H1 (cell line): ENCODE data around the gene OR14I1. TPM values are rescaled to one million over a fixed set of nuclear protein-coding genes. Genes with fewer than 3 reads are reported as not detected.

Experiments used
- CTCF ChIA-PET: fragments of 300-600 bp; sonication (Branson Sonifier 250); formaldehyde crosslinking; loops from one replicate; lab custom pipeline; 2021; ENCODE audit not compliant: partially characterized antibody; lab: Charles Lee
- POLR2A ChIA-PET: fragments of 300-600 bp; sonication (Branson Sonifier 250); formaldehyde crosslinking; loops from one replicate; lab custom pipeline; 2021; ENCODE audit warnings: inconsistent platforms; ENCODE audit not compliant: partially characterized antibody; lab: Charles Lee
- DNase-seq, 2 experiments: peaks; one replicate each; pipeline versions ENCODE4 v3.0.0 to v3.0.0-alpha.2; 2010 to 2022; ENCODE audit warnings: low spot score in 2 of 2, low read depth in 1 of 2, mixed read lengths in 1 of 2
- FAIRE-seq: peaks from 2 replicates; lab custom pipeline; 2011; peaks lifted over from hg19 to GRCh38; lab: Jason Lieb, UNC
- H2AFZ ChIP-seq: 2 replicates; pipeline ENCODE4 v1.8.1; 2012; ENCODE audit warnings: low read length, inconsistent platforms
- H2AK5ac ChIP-seq: 2 replicates; pipeline ENCODE4 v1.6.1; 2013; ENCODE audit warnings: low read depth, low read length
- H2BK120ac ChIP-seq: replicated peaks from 2 replicates; pipeline ENCODE3; 2013; ENCODE audit warnings: low read depth, low read length, inconsistent platforms
- H2BK12ac ChIP-seq: 2 replicates; pipeline ENCODE4 v1.6.1; 2013; ENCODE audit warnings: low read depth, low read length
- H2BK15ac ChIP-seq: 2 replicates; pipeline ENCODE4 v1.6.1; 2013; ENCODE audit warnings: low read length
- H2BK20ac ChIP-seq: 2 replicates; pipeline ENCODE4 v1.6.1; 2013; ENCODE audit warnings: low read length
- H2BK5ac ChIP-seq: 2 replicates; pipeline ENCODE4 v1.6.1; 2013; ENCODE audit warnings: low read depth, low read length
- H3K14ac ChIP-seq: 2 replicates; pipeline ENCODE4 v1.6.1; 2013; ENCODE audit warnings: inconsistent platforms; ENCODE audit not compliant: insufficient read length
- H3K18ac ChIP-seq: 2 replicates; pipeline ENCODE4 v1.6.1; 2013; ENCODE audit warnings: low read length; ENCODE audit errors: extremely low read depth
- H3K23ac ChIP-seq: 2 replicates; pipeline ENCODE4 v1.6.1; 2013; ENCODE audit warnings: inconsistent platforms; ENCODE audit not compliant: insufficient read length
- H3K23me2 ChIP-seq: 2 replicates; pipeline ENCODE4 v1.6.1; 2013; ENCODE audit warnings: low read depth, low read length
- H3K27ac ChIP-seq: 2 replicates; pipeline ENCODE4 v1.6.1; 2011; ENCODE audit warnings: low read depth, low read length, inconsistent platforms
- H3K27me3 ChIP-seq, 4 experiments: replicated peaks in 1 of 4; 1 replicate in 1 of 4; 2 replicates in 3 of 4; pipeline versions ENCODE4 v1.6.1 to v1.8.1; 2011 to 2013; ENCODE audit warnings: low read length in 3 of 4, mild to moderate bottlenecking in 3 of 4, inconsistent platforms in 2 of 4, mixed read lengths in 2 of 4, moderate library complexity in 1 of 4; ENCODE audit not compliant: control insufficient read depth in 3 of 4, insufficient read depth in 3 of 4; ENCODE audit errors: extremely low read depth in 1 of 4
- H3K36me3 ChIP-seq, 4 experiments: 2 replicates each; pipeline versions ENCODE4 v1.6.1 to v1.8.1; 2011 to 2013; ENCODE audit warnings: mild to moderate bottlenecking in 4 of 4, low read length in 3 of 4, moderate library complexity in 2 of 4, control low read depth in 1 of 4, inconsistent platforms in 1 of 4; ENCODE audit not compliant: insufficient read depth in 4 of 4, control insufficient read depth in 2 of 4
- H3K4ac ChIP-seq: replicated peaks from 2 replicates; pipeline ENCODE3; 2013; ENCODE audit warnings: low read length, low read depth, mixed read lengths, inconsistent platforms; ENCODE audit not compliant: insufficient read length
- H3K4me1 ChIP-seq, 4 experiments: replicated peaks in 1 of 4; 1 replicate in 1 of 4; 2 replicates in 3 of 4; pipeline versions ENCODE4 v1.6.1 to v1.8.1; 2011 to 2013; ENCODE audit warnings: low read length in 3 of 4, inconsistent platforms in 2 of 4, mixed read lengths in 1 of 4; ENCODE audit not compliant: insufficient read depth in 4 of 4, control insufficient read depth in 3 of 4
- H3K4me2 ChIP-seq, 2 experiments: 2 replicates each; pipeline versions ENCODE4 v1.6.1 to v1.8.1; 2011 to 2013; ENCODE audit warnings: low read depth in 2 of 2, low read length in 2 of 2, control low read depth in 1 of 2, inconsistent platforms in 1 of 2, mild to moderate bottlenecking in 1 of 2; ENCODE audit not compliant: insufficient read depth in 1 of 2
- H3K4me3 ChIP-seq, 4 experiments: fragments of 200-600, 300-600 bp in 1 of 4; sonication (generic), shearing (Covaris generic), sonication (Bioruptor Twin) in 1 of 4; 2 replicates each; pipeline versions ENCODE4 v1.5.1 to v1.8.1; 2011 to 2016; ENCODE audit warnings: low read length in 4 of 4, low read depth in 3 of 4, control low read depth in 2 of 4, inconsistent platforms in 2 of 4, mild to moderate bottlenecking in 2 of 4, mixed read lengths in 1 of 4, moderate library complexity in 1 of 4; ENCODE audit not compliant: insufficient read depth in 2 of 4; ENCODE audit errors: extremely low read depth in 1 of 4
- H3K56ac ChIP-seq: replicated peaks from 2 replicates; pipeline ENCODE3; 2013; ENCODE audit warnings: low read depth, mild to moderate bottlenecking, mixed read lengths, low read length, inconsistent platforms; ENCODE audit not compliant: insufficient read length
- H3K79me1 ChIP-seq: 2 replicates; pipeline ENCODE4 v1.6.1; 2013; ENCODE audit warnings: low read depth, low read length, control low read depth
- H3K79me2 ChIP-seq, 2 experiments: 2 replicates each; pipeline versions ENCODE4 v1.6.1 to v1.8.1; 2012 to 2013; ENCODE audit warnings: low read length in 2 of 2, mild to moderate bottlenecking in 2 of 2, inconsistent platforms in 1 of 2; ENCODE audit not compliant: insufficient read depth in 2 of 2, control insufficient read depth in 1 of 2
- H3K9ac ChIP-seq, 4 experiments: replicated peaks in 1 of 4; 1 replicate in 1 of 4; 2 replicates in 3 of 4; pipeline versions ENCODE4 v1.6.1 to v1.8.1; 2011 to 2013; ENCODE audit warnings: low read depth in 3 of 4, low read length in 3 of 4, control low read depth in 2 of 4, mild to moderate bottlenecking in 2 of 4, moderate library complexity in 2 of 4, inconsistent platforms in 1 of 4; ENCODE audit errors: extremely low read depth in 1 of 4
- H3K9me3 ChIP-seq, 2 experiments: 2 replicates each; pipeline versions ENCODE4 v1.6.1 to v1.8.1; 2012 to 2013; ENCODE audit warnings: mild to moderate bottlenecking in 2 of 2, moderate library complexity in 2 of 2, control low read depth in 1 of 2, inconsistent platforms in 1 of 2, low read depth in 1 of 2, low read length in 1 of 2, mixed read lengths in 1 of 2; ENCODE audit not compliant: insufficient read depth in 2 of 2
- H4K20me1 ChIP-seq, 2 experiments: replicated peaks in 1 of 2; 2 replicates each; pipeline versions ENCODE3 to v1.8.1; 2011 to 2013; ENCODE audit warnings: inconsistent platforms in 2 of 2, low read length in 2 of 2, mild to moderate bottlenecking in 1 of 2; ENCODE audit not compliant: insufficient read depth in 2 of 2, control insufficient read depth in 1 of 2
- H4K5ac ChIP-seq: 2 replicates; pipeline ENCODE4 v1.6.1; 2013; ENCODE audit warnings: low read length, low read depth, mixed read lengths, inconsistent platforms; ENCODE audit not compliant: insufficient read length
- H4K8ac ChIP-seq: 2 replicates; pipeline ENCODE4 v1.8.0; 2013; ENCODE audit warnings: mild to moderate bottlenecking, moderate library complexity, low read length, inconsistent platforms; ENCODE audit not compliant: insufficient read depth; ENCODE audit errors: extremely low read depth
- H4K91ac ChIP-seq: replicated peaks from 2 replicates; pipeline ENCODE3; 2013; ENCODE audit warnings: low read length, mixed read lengths, inconsistent platforms; ENCODE audit not compliant: insufficient read length
- BCL11A ChIP-seq, 2 experiments: IDR thresholded peaks; one replicate each; pipeline ENCODE4 v1.6.1; 2011; ENCODE audit warnings: low read depth in 2 of 2, low read length in 2 of 2, mild to moderate bottlenecking in 2 of 2
- BRCA1 ChIP-seq: IDR thresholded peaks from 2 replicates; pipeline ENCODE4 v1.6.1; 2012; ENCODE audit warnings: low read depth, low read length, improper control_type of control experiment
- CEBPB ChIP-seq: IDR thresholded peaks from 2 replicates; pipeline ENCODE4 v1.6.1; 2012; ENCODE audit warnings: low read depth, low read length
- CHD1 ChIP-seq: IDR thresholded peaks from 2 replicates; pipeline ENCODE4 v1.6.1; 2012; ENCODE audit warnings: low read depth, low read length, improper control_type of control experiment
- EZH2 ChIP-seq: fragments of 200-600 bp; sonication (generic); IDR thresholded peaks from 2 replicates; pipeline ENCODE4 v1.7.1; 2012; ENCODE audit warnings: low read depth, mild to moderate bottlenecking, moderate library complexity, low read length, inconsistent platforms; ENCODE audit not compliant: severe bottlenecking
- HDAC2 ChIP-seq, 2 experiments: fragments of 300-600 bp in 1 of 2; sonication (generic) in 1 of 2; IDR thresholded peaks; 2 replicates each; pipeline ENCODE4 v1.6.1; 2011 to 2012; ENCODE audit warnings: low read depth in 2 of 2, low read length in 2 of 2, mild to moderate bottlenecking in 2 of 2, moderate library complexity in 2 of 2, borderline replicate concordance in 1 of 2, inconsistent platforms in 1 of 2
- KDM5A ChIP-seq: fragments of 200-600 bp; IDR thresholded peaks from 2 replicates; pipeline ENCODE4 v1.7.1; 2012; ENCODE audit warnings: mild to moderate bottlenecking, low read length, inconsistent platforms, mixed read lengths
- NRF1 ChIP-seq: IDR thresholded peaks from 2 replicates; pipeline ENCODE4 v1.6.1; 2011; ENCODE audit warnings: mild to moderate bottlenecking, low read depth, low read length, improper control_type of control experiment
- TCF12 ChIP-seq: IDR thresholded peaks from 2 replicates; pipeline ENCODE4 v1.6.1; 2011; ENCODE audit warnings: low read depth, mild to moderate bottlenecking, low read length
- YY1 ChIP-seq: IDR thresholded peaks from 2 replicates; pipeline ENCODE4 v1.6.1; 2011; ENCODE audit warnings: low read depth, mild to moderate bottlenecking, low read length
- WGBS, 2 experiments: shearing (Covaris generic) in 1 of 2; methylation state at CpG; one replicate each; pipeline versions ENCODE4 v1.1.6 to v1.1.7; 2013 to 2015; ENCODE audit warnings: low lambda C conversion rate in 2 of 2, mixed read lengths in 2 of 2, inconsistent platforms in 1 of 2, low coverage in 1 of 2, missing lambda C conversion rate in 1 of 2; ENCODE audit not compliant: insufficient replicate concordance in 2 of 2, insufficient coverage in 1 of 2, insufficient read length in 1 of 2; ENCODE audit errors: extremely low coverage in 1 of 2, missing lambda C conversion rate in 1 of 2; 5-methylcytosine and 5-hydroxymethylcytosine counted together
- long read RNA-seq, 2 experiments: library from RNA in 1 of 2; library from capped mRNA in 1 of 2; stranded (forward); transcript quantifications; one replicate each; pipeline ENCODE4 v2.0.0, GENCODE V29; 2021; ENCODE audit warnings: inconsistent platforms in 1 of 2
- polyA minus RNA-seq, 3 experiments: library from RNA; depleted of rRNA, polyadenylated mRNA; stranded (reverse); fragments of >200 nt; gene quantifications; 1 replicate in 2 of 3; 2 replicates in 1 of 3; pipeline ENCODE4 v1.2.3, GENCODE V29; 2011
- polyA plus RNA-seq, 7 experiments: library from polyadenylated mRNA; depleted of rRNA in 3 of 7; stranded (reverse) in 5 of 7; unstranded in 2 of 7; fragments of >200 nt in 5 of 7; fragments of 200-250 nt in 2 of 7; gene quantifications; 1 replicate in 5 of 7; 2 replicates in 1 of 7; 4 replicates in 1 of 7; pipeline versions ENCODE4 v1.2.1 to v1.2.3, GENCODE V29; 2011 to 2013; ENCODE audit warnings: missing spikeins in 2 of 7, mixed read lengths in 2 of 7
- total RNA-seq: library from RNA; stranded (reverse); fragmentation: NEBNext Ultra II Directional; extraction: Animal tissue kit (Norgen Biotek cat#: 25700); gene quantifications from 2 replicates; pipeline ENCODE4 v1.2.1, GENCODE V29; 2021
- TF ChIP-seq, protein P1 (sequence below): IDR thresholded peaks from 2 replicates; pipeline ENCODE4 v1.6.1; 2012; ENCODE audit warnings: inconsistent platforms
- TF ChIP-seq, protein P2 (sequence below): IDR thresholded peaks from 2 replicates; pipeline ENCODE4 v1.6.1; 2011; ENCODE audit warnings: low read depth, mild to moderate bottlenecking, low read length; ENCODE audit not compliant: insufficient read depth

OR14I1 gene
- not detected in 2 replicates for total RNA-seq
- not detected in 2 replicates for polyA plus RNA-seq (2011; rRNA removed)
- polyA plus RNA-seq (2011; cell fraction: cytosol; rRNA removed): not detected
- polyA plus RNA-seq (2011; cell fraction: nucleus; rRNA removed): not detected
- not detected in 4 replicates for polyA plus RNA-seq (2012, experiment 1 of 2)
- not detected for polyA plus RNA-seq (2012, experiment 2 of 2)
- not detected for polyA plus RNA-seq (2013, experiment 1 of 2)
- not detected for polyA plus RNA-seq (2013, experiment 2 of 2)
- polyA minus RNA-seq (2011; rRNA and poly(A)+ RNA removed): not detected in 2 replicates
- not detected for polyA minus RNA-seq (2011; cell fraction: cytosol; rRNA and poly(A)+ RNA removed)
- polyA minus RNA-seq (2011; cell fraction: nucleus; rRNA and poly(A)+ RNA removed): not detected
- long read RNA-seq, experiment 1: 0 reads
- long read RNA-seq, experiment 2: 0 reads

DNA sequence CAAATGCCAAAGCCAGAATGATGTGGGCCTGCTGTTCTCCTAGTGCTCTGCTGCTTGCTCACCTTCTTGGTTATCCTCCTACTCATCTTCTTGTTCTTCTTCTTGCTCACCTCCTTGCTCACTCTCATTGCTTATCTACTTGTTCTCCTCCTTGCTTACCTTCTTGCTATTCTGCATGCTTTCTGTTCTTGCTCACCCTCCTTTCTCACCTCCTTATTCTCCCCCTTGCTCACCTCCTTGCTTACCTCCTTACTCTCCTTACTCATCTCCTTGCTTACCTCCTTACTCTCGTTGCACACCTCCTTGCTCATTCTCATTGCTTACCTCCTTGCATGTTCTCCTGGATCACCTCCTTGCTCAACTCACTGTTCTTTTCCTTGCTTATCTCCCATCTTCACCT, at the start of gene OR14I1:
Gene OR14I1, minus strand, starts transcription at position 53 of the 400 bp plus-strand sequence.
- Histone ChIP-seq H3K14ac (no peak within 1 kb of the TSS), H3K18ac (no peak within 1 kb of the TSS), H2AK5ac (no peak within 1 kb of the TSS), H2BK20ac (no peak within 1 kb of the TSS), H3K23me2 (peaks cover 2% of the 10 kb centered on the region; the same call in 1 of the 2 replicates), H3K79me2 (no peaks in the 10 kb centered on the region), H3K9me3 (peaks cover 64 to 69% of the 10 kb centered on the region in 2 experiments), H3K4me3 (no peak within 1 kb of the TSS), H3K36me3 (no peaks in the 10 kb centered on the region), H4K8ac (no peak within 1 kb of the TSS), H3K56ac (no peak within 1 kb of the TSS), H3K27ac (no peak within 1 kb of the TSS), H2BK15ac (no peak within 1 kb of the TSS), H3K27me3 (no peaks in the 10 kb centered on the region), H3K23ac (no peak within 1 kb of the TSS), H3K9ac (no peak within 1 kb of the TSS), H2BK5ac (no peak within 1 kb of the TSS), H4K91ac (no peak within 1 kb of the TSS), H3K79me1 (no peaks in the 10 kb centered on the region), H3K4ac (no peak within 1 kb of the TSS), H4K20me1 (no peaks in the 10 kb centered on the region), H3K4me2 (no peak within 1 kb of the TSS), H3K4me1 (no peaks in the 10 kb centered on the region), H2BK120ac (no peak within 1 kb of the TSS), H4K5ac (no peak within 1 kb of the TSS), H2AFZ (no peak within 1 kb of the TSS), H2BK12ac (no peak within 1 kb of the TSS)
- FAIRE-seq (no peak), DNase-seq (no peak)
- POLR2A ChIA-PET: no interaction called here
- WGBS, 2 experiments: 60% methylated on average over 1 of the region's 1 CpG; no CpG with 5 or more reads in 1 of the 2 experiments
- CTCF ChIA-PET: no interaction called here
- no peak for TF ChIP-seq CEBPB
- no peak for TF ChIP-seq BRCA1
- TF ChIP-seq TCF12: no peak
- TF ChIP-seq HDAC2 (IDR thresholded peaks at IDR 0.05; ENCODE audit: borderline replicate concordance in 1 of 2, low read depth in 2 of 2, low read length in 2 of 2): no peak
- TF ChIP-seq, protein P1, sequence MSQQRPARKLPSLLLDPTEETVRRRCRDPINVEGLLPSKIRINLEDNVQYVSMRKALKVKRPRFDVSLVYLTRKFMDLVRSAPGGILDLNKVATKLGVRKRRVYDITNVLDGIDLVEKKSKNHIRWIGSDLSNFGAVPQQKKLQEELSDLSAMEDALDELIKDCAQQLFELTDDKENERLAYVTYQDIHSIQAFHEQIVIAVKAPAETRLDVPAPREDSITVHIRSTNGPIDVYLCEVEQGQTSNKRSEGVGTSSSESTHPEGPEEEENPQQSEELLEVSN: no peak
- TF ChIP-seq, protein P2, sequence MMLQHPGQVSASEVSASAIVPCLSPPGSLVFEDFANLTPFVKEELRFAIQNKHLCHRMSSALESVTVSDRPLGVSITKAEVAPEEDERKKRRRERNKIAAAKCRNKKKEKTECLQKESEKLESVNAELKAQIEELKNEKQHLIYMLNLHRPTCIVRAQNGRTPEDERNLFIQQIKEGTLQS: no peak
- TF ChIP-seq BCL11A (IDR thresholded peaks at IDR 0.05; ENCODE audit: low read depth in 2 of 2, low read length in 2 of 2): no peak
- no peak for TF ChIP-seq NRF1
- TF ChIP-seq EZH2: no peak
- no peak for TF ChIP-seq YY1
- TF ChIP-seq KDM5A: no peak
- TF ChIP-seq CHD1: no peak
